ENCODE results near the gene B9D1.

DNA sequence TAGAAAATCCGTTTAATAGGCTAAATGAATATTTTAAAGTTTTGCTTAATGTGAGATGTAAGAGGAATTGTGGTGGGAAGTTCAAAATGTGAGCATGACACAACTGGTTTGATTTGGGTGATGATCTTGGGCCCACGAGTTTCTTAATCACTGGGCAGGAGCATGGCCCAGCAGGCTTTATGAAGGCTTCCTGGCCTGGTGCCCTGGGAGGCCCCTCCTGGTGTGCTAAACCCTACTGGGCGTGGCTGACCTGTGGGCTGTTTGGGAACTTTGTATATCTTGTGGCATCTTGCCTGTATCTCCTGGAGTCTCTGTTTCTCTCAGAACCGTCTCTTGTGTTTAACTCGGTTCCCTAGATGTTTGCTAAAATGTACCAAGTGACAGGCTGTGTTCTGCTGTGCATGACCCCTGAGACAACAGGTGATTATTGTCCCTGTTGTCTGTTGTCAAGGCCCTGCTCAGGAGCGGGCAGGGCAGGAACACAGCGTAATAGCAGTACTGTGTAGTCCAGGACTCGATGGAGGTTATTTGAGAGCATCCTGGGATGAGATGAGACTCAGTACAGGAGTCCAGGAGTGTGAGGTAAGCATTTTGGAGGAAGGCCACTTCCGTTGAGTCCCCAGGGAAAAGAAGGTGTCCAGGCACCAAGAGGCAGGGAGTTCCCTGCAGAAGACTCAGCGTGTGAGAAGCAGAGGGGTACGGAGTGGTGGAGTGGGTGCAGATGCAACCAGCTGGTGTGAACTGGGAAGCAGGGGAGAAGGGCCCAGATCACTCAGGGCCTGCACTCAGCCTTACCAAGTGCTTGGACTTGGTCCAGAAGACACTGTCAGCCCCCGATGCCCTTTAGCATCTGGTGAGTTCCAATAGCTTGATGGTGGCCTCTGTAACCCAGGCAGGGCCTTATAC is 48.5 kb downstream of the B9D1 start:
- TF ChIP-seq FOXM1 (IDR thresholded peaks at IDR 0.05; ENCODE audit: borderline replicate concordance) = no peak
- TF ChIP-seq BHLHE40 (IDR thresholded peaks at IDR 0.05; ENCODE audit: borderline replicate concordance) = no peak
- TF ChIP-seq SUZ12 (IDR thresholded peaks at IDR 0.05) = no peak
- TF ChIP-seq HDGF (IDR thresholded peaks at IDR 0.05; ENCODE audit: borderline replicate concordance) = no peak
- no peak for TF ChIP-seq SP1 (IDR thresholded peaks at IDR 0.05)
- TF ChIP-seq CTBP1 (IDR thresholded peaks at IDR 0.05; ENCODE audit: borderline replicate concordance) = no peak
